Measurements from ENCODE around the gene SPTA1.

- no peak for TF ChIP-seq NFE2L2 (IDR thresholded peaks at IDR 0.05; ENCODE audit: low read depth, low read length)
- no peak for TF ChIP-seq CTCF (conservative IDR thresholded peaks at IDR 0.05; ENCODE audit: low read depth, low read length)
- no peak for TF ChIP-seq POLR2A (IDR thresholded peaks at IDR 0.05; ENCODE audit: low read depth, low read length)
- no peak for TF ChIP-seq RAD21 (IDR thresholded peaks at IDR 0.05; ENCODE audit: low read length)
- TF ChIP-seq CHD1 (IDR thresholded peaks at IDR 0.05; ENCODE audit: low read depth, low read length): no peak
- no peak for TF ChIP-seq MAZ (IDR thresholded peaks at IDR 0.05; ENCODE audit: borderline replicate concordance, low read depth, low read length)
- TF ChIP-seq BHLHE40 (IDR thresholded peaks at IDR 0.05; ENCODE audit: low read depth, low read length): no peak
- TF ChIP-seq USF2 (IDR thresholded peaks at IDR 0.05; ENCODE audit: low read depth, low read length): no peak
- no peak for TF ChIP-seq MAFK (IDR thresholded peaks at IDR 0.05; ENCODE audit: low read depth, low read length)
- no peak for TF ChIP-seq FOS (IDR thresholded peaks at IDR 0.05; ENCODE audit: low read depth, low read length)
- TF ChIP-seq RFX5 (IDR thresholded peaks at IDR 0.05; ENCODE audit: low read depth, low read length): no peak
Measured at GRCh38 chr1:158600735-158601134, 85.8 kb downstream of the SPTA1 start.

All from IMR-90 (cell line).